H9 (cell line): ENCODE results near the gene ITPR2. TPM values are rescaled to one million over a fixed set of nuclear protein-coding genes. Genes with fewer than 3 reads are reported as not detected.

Experiments used
- DNase-seq: peaks from one replicate; pipeline ENCODE4 v3.0.0-alpha.2; 2017
- H2AFZ ChIP-seq: one replicate; pipeline ENCODE4 v1.6.1; 2013; ENCODE audit warnings: mild to moderate bottlenecking, low read length, control low read depth, moderate library complexity
- H2AK5ac ChIP-seq: 2 replicates; pipeline ENCODE4 v1.6.1; 2013; ENCODE audit warnings: low read length, control low read depth, mixed read lengths; ENCODE audit not compliant: insufficient read length
- H2BK120ac ChIP-seq: one replicate; pipeline ENCODE4 v1.6.1; 2013; ENCODE audit warnings: low read depth, mild to moderate bottlenecking, low read length, control low read depth, inconsistent platforms; ENCODE audit not compliant: poor library complexity, severe bottlenecking
- H2BK12ac ChIP-seq: 2 replicates; pipeline ENCODE4 v1.6.1; 2013; ENCODE audit warnings: low read length, control low read depth, mixed read lengths, low read depth; ENCODE audit not compliant: insufficient read length
- H2BK15ac ChIP-seq: 2 replicates; pipeline ENCODE4 v1.6.1; 2013; ENCODE audit warnings: low read depth, low read length, control low read depth
- H2BK20ac ChIP-seq: one replicate; pipeline ENCODE4 v1.6.1; 2013; ENCODE audit warnings: low read depth, mild to moderate bottlenecking, low read length, control low read depth, inconsistent platforms; ENCODE audit not compliant: poor library complexity, severe bottlenecking
- H2BK5ac ChIP-seq: 2 replicates; pipeline ENCODE4 v1.6.1; 2013; ENCODE audit warnings: low read length, control low read depth, mixed read lengths; ENCODE audit not compliant: insufficient read length
- H3K14ac ChIP-seq: 2 replicates; pipeline ENCODE4 v1.6.1; 2013; ENCODE audit warnings: low read length, control low read depth; ENCODE audit not compliant: insufficient read depth
- H3K18ac ChIP-seq: 2 replicates; pipeline ENCODE4 v1.6.1; 2013; ENCODE audit warnings: low read depth, mild to moderate bottlenecking, mixed read lengths, low read length, control low read depth; ENCODE audit not compliant: insufficient read length
- H3K23ac ChIP-seq: 2 replicates; pipeline ENCODE4 v1.6.1; 2013; ENCODE audit warnings: low read length, control low read depth, mixed read lengths, low read depth; ENCODE audit not compliant: insufficient read length
- H3K23me2 ChIP-seq: 2 replicates; pipeline ENCODE4 v1.6.1; 2013; ENCODE audit warnings: low read depth, mild to moderate bottlenecking, mixed read lengths, low read length, control low read depth; ENCODE audit not compliant: insufficient read length, poor library complexity, severe bottlenecking
- H3K27ac ChIP-seq: 2 replicates; pipeline ENCODE4 v1.5.1; 2013; ENCODE audit warnings: low read length, control low read depth, mixed read lengths, low read depth; ENCODE audit not compliant: insufficient read length
- H3K27me3 ChIP-seq: 2 replicates; pipeline ENCODE4 v1.6.1; 2013; ENCODE audit warnings: low read length, control low read depth, inconsistent platforms; ENCODE audit not compliant: insufficient read depth
- H3K4ac ChIP-seq: 2 replicates; pipeline ENCODE4 v1.6.1; 2013; ENCODE audit warnings: low read depth, mild to moderate bottlenecking, control low read depth, inconsistent platforms, low read length, moderate library complexity
- H3K4me1 ChIP-seq: 2 replicates; pipeline ENCODE4 v1.6.1; 2013; ENCODE audit warnings: low read length, control low read depth, inconsistent platforms; ENCODE audit not compliant: insufficient read depth
- H3K4me2 ChIP-seq: 2 replicates; pipeline ENCODE4 v1.6.1; 2013; ENCODE audit warnings: low read length, control low read depth, mixed read lengths; ENCODE audit not compliant: insufficient read length, insufficient read depth
- H3K56ac ChIP-seq: 2 replicates; pipeline ENCODE4 v1.6.1; 2013; ENCODE audit warnings: low read depth, mild to moderate bottlenecking, mixed read lengths, low read length, control low read depth; ENCODE audit not compliant: insufficient read length
- H3K79me1 ChIP-seq: 2 replicates; pipeline ENCODE4 v1.6.1; 2013; ENCODE audit warnings: low read depth, mild to moderate bottlenecking, moderate library complexity, low read length, control low read depth, inconsistent platforms; ENCODE audit not compliant: insufficient read depth, poor library complexity, severe bottlenecking
- H3K79me2 ChIP-seq: 2 replicates; pipeline ENCODE4 v1.6.1; 2013; ENCODE audit warnings: low read length, control low read depth, inconsistent platforms; ENCODE audit not compliant: insufficient read depth
- H3K9ac ChIP-seq: 2 replicates; pipeline ENCODE4 v1.6.1; 2013; ENCODE audit warnings: low read length, control low read depth, mixed read lengths; ENCODE audit not compliant: insufficient read length; ENCODE audit errors: extremely low read depth
- H3K9me3 ChIP-seq: one replicate; pipeline ENCODE4 v1.6.1; 2013; ENCODE audit warnings: low read depth, low read length, inconsistent platforms; ENCODE audit not compliant: control insufficient read depth
- H3T11ph ChIP-seq: one replicate; pipeline ENCODE4 v1.6.1; 2013; ENCODE audit warnings: mild to moderate bottlenecking, low read length, control low read depth, inconsistent platforms
- H4K20me1 ChIP-seq: one replicate; pipeline ENCODE4 v1.6.1; 2013; ENCODE audit not compliant: control insufficient read depth, insufficient read length, insufficient read depth
- H4K5ac ChIP-seq: 2 replicates; pipeline ENCODE4 v1.6.1; 2013; ENCODE audit warnings: low read depth, mild to moderate bottlenecking, mixed read lengths, low read length, control low read depth; ENCODE audit not compliant: insufficient read length
- H4K8ac ChIP-seq: replicated peaks from 2 replicates; pipeline ENCODE4 v1.6.1; 2013; ENCODE audit warnings: low read length, control low read depth, mixed read lengths, low read depth; ENCODE audit not compliant: insufficient read length
- H4K91ac ChIP-seq: 2 replicates; pipeline ENCODE4 v1.6.1; 2013; ENCODE audit warnings: low read depth, mild to moderate bottlenecking, moderate library complexity, mixed read lengths, low read length, control low read depth; ENCODE audit not compliant: insufficient read length
- H3K27ac Mint-ChIP-seq, 3 experiments: 2 replicates in 2 of 3; 3 replicates in 1 of 3; pipeline ENCODE4 v1.8.0; 2020 to 2021; ENCODE audit warnings: mixed read lengths in 3 of 3, mild to moderate bottlenecking in 1 of 3, moderate library complexity in 1 of 3
- H3K27me3 Mint-ChIP-seq: 2 replicates; pipeline ENCODE4 v1.8.0; 2021; ENCODE audit warnings: low read depth, mild to moderate bottlenecking, moderate library complexity, mixed read lengths
- H3K36me3 Mint-ChIP-seq, 3 experiments: 2 replicates in 2 of 3; 3 replicates in 1 of 3; pipeline ENCODE4 v1.8.0; 2020 to 2021; ENCODE audit warnings: low read depth in 3 of 3, mixed read lengths in 3 of 3; ENCODE audit not compliant: insufficient read depth in 1 of 3
- H3K4me1 Mint-ChIP-seq, 2 experiments: 2 replicates each; pipeline ENCODE4 v1.8.0; 2020; ENCODE audit warnings: mixed read lengths in 2 of 2
- H3K4me3 Mint-ChIP-seq, 2 experiments: 2 replicates in 1 of 2; 3 replicates in 1 of 2; pipeline ENCODE4 v1.8.0; 2020 to 2021; ENCODE audit warnings: mild to moderate bottlenecking in 2 of 2, mixed read lengths in 2 of 2, moderate library complexity in 1 of 2
- H3K9me3 Mint-ChIP-seq, 2 experiments: 2 replicates in 1 of 2; 3 replicates in 1 of 2; pipeline ENCODE4 v1.8.0; 2020; ENCODE audit warnings: mild to moderate bottlenecking in 2 of 2, mixed read lengths in 2 of 2, moderate library complexity in 1 of 2
- CTCF ChIP-seq: fragments of 200-600 bp; sonication (generic); conservative IDR thresholded peaks from 3 replicates; pipeline ENCODE4 v1.8.0; 2021; ENCODE audit warnings: antibody characterized with exemption, mild to moderate bottlenecking
- WGBS: extraction: QIAGEN DNeasy Blood & Tissue Kit; methylation state at CpG from one replicate; pipeline ENCODE4 v1.1.7; 2013; ENCODE audit warnings: missing lambda C conversion rate, low lambda C conversion rate, mixed read lengths; ENCODE audit not compliant: insufficient read length; ENCODE audit errors: extremely low coverage; 5-methylcytosine and 5-hydroxymethylcytosine counted together
- total RNA-seq: library from RNA; stranded (reverse); gene quantifications from 2 replicates; pipeline ENCODE4 v1.2.1, GENCODE V29; 2021

ITPR2 gene
- total RNA-seq, 1 experiment from 2014 or later: 14.8 TPM

GRCh38 chr12:26455936-26456574 is 376.9 kb downstream of the ITPR2 start:
- Histone ChIP-seq H2BK15ac (no peak overlapping the region), H2BK120ac (no peak overlapping the region), H4K20me1 (no peaks in the 10 kb centered on the region), H3K4me2 (no peak overlapping the region), H3K4ac (no peak overlapping the region), H3K4me1 (no peaks in the 10 kb centered on the region), H3K18ac (no peak overlapping the region), H3K79me1 (no peaks in the 10 kb centered on the region), H2AK5ac (no peak overlapping the region), H3K14ac (no peak overlapping the region), H3K23me2 (no peaks in the 10 kb centered on the region), H4K91ac (no peak overlapping the region), H2BK20ac (no peak overlapping the region), H3K27ac (no peak overlapping the region), H4K5ac (no peak overlapping the region), H3K56ac (no peak overlapping the region), H3K27me3 (no peaks in the 10 kb centered on the region), H3K9ac (no peak overlapping the region), H2BK5ac (no peak overlapping the region), H3K23ac (no peak overlapping the region), H3K9me3 (no peaks in the 10 kb centered on the region), H4K8ac (no peak overlapping the region), H2BK12ac (no peak overlapping the region), H3K79me2 (no peaks in the 10 kb centered on the region), H2AFZ (no peak overlapping the region), H3T11ph (no peak overlapping the region)
- no CpG with 5 or more reads among the region's 3 CpGs for WGBS
- no peak overlapping the region for H3K27ac Mint-ChIP-seq
- no peak overlapping the region for H3K4me3 Mint-ChIP-seq
- TF ChIP-seq CTCF: no peak
- no peaks in the 10 kb centered on the region for H3K9me3 Mint-ChIP-seq
- peaks cover 0 to 6% (median 0%) of the 10 kb centered on the region in 3 experiments; a peak in 2 of 7 replicates for H3K36me3 Mint-ChIP-seq
- H3K4me1 Mint-ChIP-seq: peaks cover 0 to 4% of the 10 kb centered on the region in 2 experiments; a peak in 2 of 4 replicates
- H3K27me3 Mint-ChIP-seq: no peaks in the 10 kb centered on the region
- no peak for DNase-seq
